HCT116 (cell line): ENCODE measurements around the gene PGGHG. TPM values are rescaled to one million over a fixed set of nuclear protein-coding genes. Genes with fewer than 3 reads are reported as not detected.
"Not testable (repeated sequence)": the region's sequence is repeated elsewhere in the genome, so short reads cannot be mapped to it uniquely, and the experiment has no call there.

Experiments
- ATAC-seq: fragments of 200-7000 bp; cut with Tn5 transposase; 2 replicates; pipeline ENCODE4 v1.9.1; 2020; ENCODE audit warnings: mild to moderate bottlenecking, moderate library complexity
- BruUV-seq: library from RNA; stranded (reverse); fragments of 400-500 nt; replicated peaks from 2 replicates; lab custom pipeline; 2021; lab: Mats Ljungman, UMichigan
- CTCF ChIA-PET: fragments of 300-600 bp; sonication (Branson Sonifier 250); formaldehyde crosslinking; loops from one replicate; lab custom pipeline; 2021; ENCODE audit warnings: antibody characterized with exemption; lab: Charles Lee
- POLR2A ChIA-PET: fragments of 300-600, 350-600 bp; sonication (Branson Sonifier 250); formaldehyde crosslinking; loops from one replicate; lab custom pipeline; 2021; ENCODE audit warnings: antibody characterized with exemption; lab: Charles Lee
- RAD21 ChIA-PET, 2 experiments: fragments of 300-600 bp; sonication (Branson Sonifier 250); formaldehyde crosslinking; loops; one replicate each; lab custom pipeline; 2023; ENCODE audit warnings: low total read pairs in 2 of 2; ENCODE audit not compliant: uncharacterized antibody in 2 of 2, unreplicated experiment in 2 of 2, low non-redundant PET in 1 of 2; lab: Charles Lee
- DNase-seq: peaks from one replicate; pipeline ENCODE4 v3.0.0-alpha.2; 2010; ENCODE audit warnings: low read depth, low spot score
- H2AFZ ChIP-seq: fragments of 200-600 bp; shearing (Covaris generic), sonication (generic); 2 replicates; pipeline ENCODE4 v1.6.1; 2017; ENCODE audit warnings: low read depth, mixed run types, mixed read lengths, antibody characterized with exemption, low read length; ENCODE audit not compliant: poor library complexity, severe bottlenecking
- H3K27ac ChIP-seq: 2 replicates; pipeline ENCODE4 v1.5.1; 2012; ENCODE audit warnings: low read depth, low read length
- H3K27me3 ChIP-seq: fragments of 200-600 bp; sonication (generic); 2 replicates; pipeline ENCODE4 v1.6.1; 2016; ENCODE audit warnings: mixed run types, low read length, mixed read lengths; ENCODE audit not compliant: insufficient read depth
- H3K36me3 ChIP-seq, 2 experiments: fragments of 200-500 bp in 1 of 2; fragments of 200-600 bp in 1 of 2; sonication (Bioruptor generic) in 1 of 2; sonication (generic) in 1 of 2; 2 replicates each; pipeline versions ENCODE4 v1.5.1 to v1.6.1; 2014 to 2016; ENCODE audit warnings: low read length in 2 of 2, inconsistent platforms in 1 of 2, mixed read lengths in 1 of 2, mixed run types in 1 of 2; ENCODE audit not compliant: insufficient read depth in 2 of 2, control insufficient read depth in 1 of 2
- H3K4me1 ChIP-seq, 2 experiments: fragments of 200-600 bp in 1 of 2; sonication (generic) in 1 of 2; 2 replicates each; pipeline versions ENCODE4 v1.5.1 to v1.6.1; 2012 to 2017; ENCODE audit warnings: low read length in 2 of 2, inconsistent platforms in 1 of 2, mild to moderate bottlenecking in 1 of 2, mixed read lengths in 1 of 2, mixed run types in 1 of 2, moderate library complexity in 1 of 2; ENCODE audit not compliant: insufficient read depth in 2 of 2, control insufficient read depth in 1 of 2
- H3K4me2 ChIP-seq: fragments of 200-600 bp; sonication (generic); 2 replicates; pipeline ENCODE4 v1.6.1; 2017; ENCODE audit warnings: mixed run types, low read length, mixed read lengths
- H3K4me3 ChIP-seq, 2 experiments: fragments of 200-600 bp in 1 of 2; sonication (generic) in 1 of 2; replicated peaks in 1 of 2; 2 replicates each; pipeline ENCODE4 v1.5.1; 2011 to 2016; ENCODE audit warnings: low read length in 2 of 2, control low read depth in 1 of 2, low read depth in 1 of 2, mild to moderate bottlenecking in 1 of 2, mixed read lengths in 1 of 2, mixed run types in 1 of 2
- H3K79me2 ChIP-seq: fragments of 200-600 bp; sonication (generic); 2 replicates; pipeline ENCODE4 v1.6.1; 2017; ENCODE audit warnings: mild to moderate bottlenecking, mixed run types, low read length, moderate library complexity, mixed read lengths; ENCODE audit not compliant: insufficient read depth
- H3K9ac ChIP-seq: fragments of 200-600 bp; sonication (generic); 2 replicates; pipeline ENCODE4 v1.6.1; 2016; ENCODE audit warnings: low read length, mixed read lengths
- H3K9me2 ChIP-seq: fragments of 200-600 bp; sonication (generic), shearing (Covaris generic); 2 replicates; pipeline ENCODE4 v1.6.1; 2017; ENCODE audit warnings: mixed run types, mild to moderate bottlenecking, moderate library complexity; ENCODE audit not compliant: insufficient read depth
- H3K9me3 ChIP-seq, 2 experiments: fragments of 200-500 bp in 1 of 2; fragments of 200-600 bp in 1 of 2; sonication (Bioruptor generic) in 1 of 2; sonication (generic) in 1 of 2; 2 replicates each; pipeline ENCODE4 v1.6.1; 2014 to 2017; ENCODE audit warnings: low read length in 2 of 2, mixed read lengths in 2 of 2, inconsistent platforms in 1 of 2, low read depth in 1 of 2, mild to moderate bottlenecking in 1 of 2, mixed run types in 1 of 2, moderate library complexity in 1 of 2; ENCODE audit not compliant: control insufficient read depth in 1 of 2, insufficient read depth in 1 of 2
- H4K20me1 ChIP-seq: fragments of 200-600 bp; sonication (generic), shearing (Covaris generic); 2 replicates; pipeline ENCODE4 v1.6.1; 2017; ENCODE audit warnings: mixed run types, mild to moderate bottlenecking, moderate library complexity; ENCODE audit not compliant: insufficient read depth
- ATF3 ChIP-seq: IDR thresholded peaks from 2 replicates; pipeline ENCODE4 v1.6.1; 2012
- FOSL1 ChIP-seq: IDR thresholded peaks from 2 replicates; pipeline ENCODE4 v1.6.1; 2012; ENCODE audit warnings: low read depth
- POLR2AphosphoS5 ChIP-seq: IDR thresholded peaks from 2 replicates; pipeline ENCODE4 v1.6.1; 2011; ENCODE audit warnings: mild to moderate bottlenecking, low read depth, low read length, moderate library complexity
- RAD21 ChIP-seq: IDR thresholded peaks from 2 replicates; pipeline ENCODE4 v1.6.1; 2012; ENCODE audit warnings: low read depth, mild to moderate bottlenecking
- REST ChIP-seq: IDR thresholded peaks from 2 replicates; pipeline ENCODE4 v1.6.1; 2012; ENCODE audit warnings: low read depth
- SIN3A ChIP-seq: IDR thresholded peaks from 2 replicates; pipeline ENCODE4 v1.6.1; 2012; ENCODE audit warnings: low read depth
- SP1 ChIP-seq: IDR thresholded peaks from 2 replicates; pipeline ENCODE4 v1.6.1; 2012; ENCODE audit warnings: low read depth
- SRF ChIP-seq: IDR thresholded peaks from 2 replicates; pipeline ENCODE4 v1.6.1; 2012; ENCODE audit warnings: low read depth
- YY1 ChIP-seq: IDR thresholded peaks from 2 replicates; pipeline ENCODE4 v1.6.1; 2011; ENCODE audit warnings: low read length, low read depth, moderate library complexity, mild to moderate bottlenecking; ENCODE audit not compliant: insufficient replicate concordance; ENCODE audit errors: extremely low read depth
- ZFX ChIP-seq: fragments of 450-650 bp; IDR thresholded peaks from 2 replicates; pipeline ENCODE4 v1.6.1; 2017
- intact Hi-C: fragments of 100-400 bp; cut with micrococcal nuclease; formaldehyde crosslinking; loops from 2 replicates; pipeline ENCODE4 v1.10.0; 2022
- total RNA-seq: library from RNA; stranded (reverse); gene quantifications from one replicate; pipeline ENCODE4 v1.2.1, GENCODE V29; 2021; ENCODE audit not compliant: unreplicated experiment
- TF ChIP-seq, protein P1 (sequence below): IDR thresholded peaks from 2 replicates; pipeline ENCODE4 v1.6.1; 2011; ENCODE audit warnings: mild to moderate bottlenecking, low read length, moderate library complexity; ENCODE audit not compliant: insufficient replicate concordance; ENCODE audit errors: extremely low read depth
- TF ChIP-seq, protein P2 (sequence below): IDR thresholded peaks from 2 replicates; pipeline ENCODE4 v1.6.1; 2012

Gene PGGHG
- total RNA-seq, 1 experiment from 2014 or later = 57.5 TPM

GRCh38 chr11:311013-311748 is 22.3 kb downstream of the PGGHG start:
- not testable (repeated sequence) for H3K4me2 ChIP-seq
- CTCF ChIA-PET = interaction anchor here (2.1 kb wide), 1 partner anchor 137 kb away, joined by 5 read pairs; no protein-coding TSS in a partner anchor

DNA sequence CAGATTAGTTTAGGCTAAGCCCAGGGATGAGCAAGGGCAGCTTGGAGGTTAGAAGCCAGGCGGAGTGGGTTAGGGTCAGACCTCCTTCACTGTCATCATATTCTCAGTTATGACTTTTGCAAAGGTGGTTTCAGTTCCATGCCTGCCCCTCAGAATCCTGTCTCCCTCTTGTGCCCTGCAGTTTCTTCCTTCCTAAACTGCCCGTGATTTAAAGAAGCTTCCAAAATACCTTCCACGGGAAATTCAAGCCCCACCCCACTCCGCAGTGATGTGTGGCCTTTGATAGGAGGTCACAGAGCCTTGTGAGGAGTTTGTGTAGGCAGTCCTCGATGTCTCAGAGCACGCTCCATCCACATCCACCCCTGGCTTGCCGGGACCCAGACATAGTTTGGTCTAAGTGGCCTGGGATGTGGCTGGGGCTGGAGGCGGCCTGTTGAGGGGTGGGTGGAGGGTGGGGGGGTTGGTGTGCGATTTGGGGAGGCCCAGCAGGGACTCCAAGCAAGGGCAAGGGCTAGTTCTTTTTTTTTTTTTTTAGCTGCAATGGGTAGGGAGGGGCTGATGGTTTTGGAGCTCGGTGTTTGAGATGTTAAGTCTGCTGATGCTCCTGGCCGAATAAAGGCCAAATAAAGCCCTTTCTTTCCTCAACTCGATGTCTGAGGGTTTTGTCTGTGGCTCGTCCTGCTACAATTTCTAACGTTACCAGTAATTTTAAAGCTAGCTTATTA is 23.3 kb downstream of the PGGHG start:
- H4K20me1 ChIP-seq = no peaks in the 10 kb centered on the region
- no peaks in the 10 kb centered on the region for H3K9me3 ChIP-seq
- ChIA-PET CTCF (interaction anchor here (1.1 to 2.1 kb wide), 3 partner anchors 27 to 136 kb away, joined by 5 to 6 read pairs (median 5); no protein-coding TSS in a partner anchor), RAD21 (no interaction called here), POLR2A (no interaction called here)
- H3K27ac ChIP-seq = no peak overlapping the region
- H3K4me1 ChIP-seq = peaks cover 23 to 28% of the 10 kb centered on the region in 2 experiments
- H2AFZ ChIP-seq = no peak overlapping the region
- no peak for DNase-seq
- no peak overlapping the region for H3K4me3 ChIP-seq
- H3K4me2 ChIP-seq = no peak overlapping the region
- H3K36me3 ChIP-seq = no peaks in the 10 kb centered on the region
- H3K27me3 ChIP-seq = no peaks in the 10 kb centered on the region
- no peaks in the 10 kb centered on the region for H3K79me2 ChIP-seq
- intact Hi-C loops = no loop called here
- BruUV-seq = no TSS peak
- H3K9ac ChIP-seq = no peak overlapping the region
- H3K9me2 ChIP-seq = no peaks in the 10 kb centered on the region
- ATAC-seq = no peak
- TF ChIP-seq POLR2AphosphoS5 (no peak), FOSL1 (no peak), REST (no peak), SIN3A (no peak), ATF3 (no peak), ZFX (no peak), RAD21 (no peak), YY1 (no peak), SP1 (no peak), SRF (no peak)
- TF ChIP-seq, protein P1, sequence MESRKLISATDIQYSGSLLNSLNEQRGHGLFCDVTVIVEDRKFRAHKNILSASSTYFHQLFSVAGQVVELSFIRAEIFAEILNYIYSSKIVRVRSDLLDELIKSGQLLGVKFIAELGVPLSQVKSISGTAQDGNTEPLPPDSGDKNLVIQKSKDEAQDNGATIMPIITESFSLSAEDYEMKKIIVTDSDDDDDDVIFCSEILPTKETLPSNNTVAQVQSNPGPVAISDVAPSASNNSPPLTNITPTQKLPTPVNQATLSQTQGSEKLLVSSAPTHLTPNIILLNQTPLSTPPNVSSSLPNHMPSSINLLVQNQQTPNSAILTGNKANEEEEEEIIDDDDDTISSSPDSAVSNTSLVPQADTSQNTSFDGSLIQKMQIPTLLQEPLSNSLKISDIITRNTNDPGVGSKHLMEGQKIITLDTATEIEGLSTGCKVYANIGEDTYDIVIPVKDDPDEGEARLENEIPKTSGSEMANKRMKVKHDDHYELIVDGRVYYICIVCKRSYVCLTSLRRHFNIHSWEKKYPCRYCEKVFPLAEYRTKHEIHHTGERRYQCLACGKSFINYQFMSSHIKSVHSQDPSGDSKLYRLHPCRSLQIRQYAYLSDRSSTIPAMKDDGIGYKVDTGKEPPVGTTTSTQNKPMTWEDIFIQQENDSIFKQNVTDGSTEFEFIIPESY = no peak
- TF ChIP-seq, protein P2, sequence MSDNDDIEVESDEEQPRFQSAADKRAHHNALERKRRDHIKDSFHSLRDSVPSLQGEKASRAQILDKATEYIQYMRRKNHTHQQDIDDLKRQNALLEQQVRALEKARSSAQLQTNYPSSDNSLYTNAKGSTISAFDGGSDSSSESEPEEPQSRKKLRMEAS = no peak

More at GRCh38 chr11:311013-311748, 22.3 kb downstream of the PGGHG start:
- BruUV-seq, H3K9me2 ChIP-seq, H3K9ac ChIP-seq, H3K27me3 ChIP-seq, H4K20me1 ChIP-seq, H2AFZ ChIP-seq, intact Hi-C loops, H3K9me3 ChIP-seq, H3K79me2 ChIP-seq, DNase-seq, POLR2A ChIA-PET, H3K27ac ChIP-seq, H3K4me3 ChIP-seq, H3K36me3 ChIP-seq, RAD21 ChIA-PET: not testable (repeated sequence)
- peak; percentile 64 for ATAC-seq
- peaks cover 23 to 35% of the 10 kb centered on the region in 2 experiments for H3K4me1 ChIP-seq
